Right lung (tissue), 5 donors: ENCODE results near the gene BBOX1. TPM values are rescaled to one million over a fixed set of nuclear protein-coding genes. Genes with fewer than 3 reads are reported as not detected.
"Not testable (repeated sequence)": the region's sequence is repeated elsewhere in the genome, so short reads cannot be mapped to it uniquely, and the experiment has no call there.

Source experiments
- DNase-seq, 2 donors: peaks; one replicate each; pipeline ENCODE4 v3.0.0-alpha.2; 2013
- polyA plus RNA-seq, 5 donors: library from polyadenylated mRNA; unstranded; fragments of 120-200 nt; gene quantifications; one replicate each; pipeline versions ENCODE4 v1.2.1 to v1.2.3, GENCODE V29; 2013; ENCODE audit warnings: inconsistent platforms in 1 of 5, low replicate concordance in 1 of 5; ENCODE audit not compliant: insufficient read length in 5 of 5, insufficient read depth in 1 of 5

The BBOX1 gene
- polyA plus RNA-seq, 5 donors, result 0.10 to 0.24 (median 0.11) TPM; not detected in 1

DNA sequence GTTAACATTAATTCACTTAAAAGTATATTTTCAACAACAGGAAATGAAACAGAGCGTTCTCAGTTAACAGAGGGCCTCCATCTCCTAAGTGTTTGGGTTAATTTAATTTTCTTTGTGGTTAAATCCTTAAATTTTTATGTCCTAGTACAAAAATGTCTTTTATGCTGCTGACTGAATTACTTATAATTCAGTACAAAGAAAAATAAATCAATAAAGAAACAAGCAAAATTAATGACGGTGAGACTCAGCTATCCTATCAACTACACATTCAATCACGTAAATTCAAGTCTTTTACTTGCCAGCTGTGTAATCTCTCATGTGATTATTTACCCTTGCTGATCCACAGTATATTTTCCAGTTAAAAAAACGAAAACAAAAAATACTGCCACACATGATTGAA, 81.4 kb downstream of the BBOX1 start:
- no peak for DNase-seq

GRCh38 chr11:27124514-27125264, 84.1 kb downstream of the BBOX1 start:
- DNase-seq, result no peak

DNA sequence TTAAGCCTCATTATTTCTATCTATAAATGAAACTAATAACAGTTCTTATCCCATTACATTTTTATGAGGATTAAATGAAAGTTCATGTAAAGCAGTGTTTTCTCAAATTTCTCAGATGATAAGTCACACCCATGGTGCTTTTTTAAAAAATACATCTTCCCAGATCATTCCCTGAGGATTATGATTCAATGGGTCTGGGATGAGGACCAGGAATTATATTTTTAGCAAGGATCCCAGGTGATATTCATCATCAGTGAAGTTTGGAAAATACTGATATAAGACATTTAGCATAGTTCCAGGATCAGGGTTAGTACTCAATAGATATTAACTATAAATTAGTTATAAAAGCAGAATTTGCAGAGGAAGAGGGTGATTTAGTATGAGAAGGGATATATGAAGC, 89.1 kb downstream of the BBOX1 start:
- DNase-seq, result no peak

DNA sequence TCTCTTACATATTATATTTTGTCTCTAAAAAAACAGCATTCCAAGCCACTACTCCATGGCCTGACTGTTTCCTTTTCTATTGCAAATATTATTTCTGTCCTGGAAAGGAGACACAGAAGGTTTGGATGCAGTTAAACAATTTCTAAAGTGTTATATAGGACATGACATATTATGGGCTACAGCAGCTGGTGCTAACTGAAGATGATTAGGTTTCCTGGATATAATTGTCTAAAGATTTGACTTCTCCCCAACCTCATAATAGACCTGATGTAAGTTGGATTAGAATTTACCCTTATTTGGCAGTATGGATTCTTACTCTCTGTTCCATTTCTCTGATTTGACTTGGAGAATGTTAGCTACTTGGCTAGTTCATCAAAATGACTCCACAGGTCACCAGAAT, 90.2 kb downstream of the BBOX1 start:
- no peak for DNase-seq

DNA sequence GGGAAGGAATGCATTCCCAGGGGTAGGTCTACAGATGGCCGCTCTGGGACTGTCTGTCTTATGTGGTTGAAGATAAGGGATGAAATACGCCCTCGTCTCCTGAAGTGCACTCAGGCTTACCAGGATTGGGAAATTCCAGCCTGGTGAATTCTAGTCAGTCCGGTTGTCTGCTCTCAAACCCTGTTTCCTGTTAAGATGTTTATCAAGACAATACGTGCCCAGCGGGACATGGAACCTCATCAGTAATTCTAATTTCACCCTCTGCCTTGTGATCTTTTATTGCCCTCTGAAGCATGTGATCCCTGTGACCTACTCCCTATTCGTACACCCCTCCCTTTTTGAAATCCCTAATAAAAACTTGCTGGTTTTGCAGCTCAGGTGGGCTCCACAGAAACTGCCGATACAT, 95.3 kb downstream of the BBOX1 start:
- DNase-seq, result not testable (repeated sequence)

GRCh38 chr11:27138716-27139115, 98.1 kb downstream of the BBOX1 start:
- DNase-seq, result no peak

DNA sequence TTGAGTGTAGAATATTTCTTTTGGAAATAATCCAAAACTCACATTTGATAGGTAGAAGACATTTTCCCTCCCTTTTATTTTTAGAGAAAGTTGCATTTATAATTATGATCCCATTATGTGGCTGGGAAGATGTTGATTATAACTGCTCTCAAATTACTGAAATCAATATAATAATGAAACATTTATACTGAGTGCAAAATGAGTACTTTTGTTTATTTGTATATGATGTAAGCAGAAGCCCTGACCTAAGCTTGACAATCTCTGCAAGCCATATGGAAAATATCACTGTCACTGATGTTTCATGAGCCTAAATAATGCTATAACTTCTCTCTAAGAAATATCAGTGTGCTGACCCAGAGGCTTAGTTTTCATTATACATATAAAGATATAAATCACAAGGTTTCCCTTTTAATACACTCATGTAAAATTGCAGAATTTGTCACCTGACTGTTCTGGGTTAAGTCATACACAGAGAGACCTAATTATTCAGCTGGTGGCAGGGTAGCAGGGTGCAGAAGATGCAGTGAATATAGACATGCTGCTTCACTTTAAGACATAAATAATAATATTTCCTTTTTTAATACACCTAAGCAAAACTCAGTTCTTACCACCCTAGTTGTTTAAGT, 99.2 kb downstream of the BBOX1 start:
- peak; percentile 73 for DNase-seq

DNA sequence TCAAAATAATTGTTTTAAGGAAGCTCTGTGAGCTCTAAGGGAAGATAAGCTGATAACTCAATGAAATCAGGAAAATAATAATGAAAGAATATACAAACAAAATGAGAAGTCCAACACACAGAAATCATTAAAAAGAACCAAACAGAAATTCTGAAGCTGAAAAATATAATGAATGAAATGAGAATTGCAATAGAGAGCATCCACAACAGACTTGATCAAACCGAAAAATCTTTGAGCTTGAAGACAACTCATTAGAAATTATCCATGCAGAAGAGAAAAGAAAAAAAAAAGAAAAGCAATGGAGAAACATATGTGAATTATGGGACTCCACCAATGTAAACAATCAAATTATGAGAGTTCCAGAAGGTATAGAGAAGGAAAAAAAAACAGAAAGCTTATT, 101.0 kb downstream of the BBOX1 start:
- DNase-seq, result no peak

- no peak for DNase-seq
Measured at GRCh38 chr11:27147916-27148315, 107.3 kb downstream of the BBOX1 start.

DNA sequence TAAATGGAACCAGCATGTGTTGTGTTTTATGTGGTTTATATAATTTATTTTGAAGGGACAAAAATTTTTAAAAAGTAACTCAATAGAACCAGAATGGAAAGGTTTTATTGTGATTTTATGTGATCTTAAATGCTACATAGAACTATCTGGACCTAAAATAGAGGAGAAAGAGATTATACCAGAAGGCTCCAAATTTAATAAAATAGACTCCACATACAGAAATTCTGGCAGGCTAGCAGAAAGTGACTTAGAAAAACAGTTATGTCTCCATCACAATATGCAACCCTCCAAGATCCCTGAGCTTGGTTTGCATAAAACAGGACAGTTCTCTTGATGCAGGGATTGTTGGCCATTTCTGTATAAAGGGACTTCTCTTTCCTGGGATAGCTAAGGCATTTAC, 107.9 kb downstream of the BBOX1 start:
- no peak for DNase-seq

DNA sequence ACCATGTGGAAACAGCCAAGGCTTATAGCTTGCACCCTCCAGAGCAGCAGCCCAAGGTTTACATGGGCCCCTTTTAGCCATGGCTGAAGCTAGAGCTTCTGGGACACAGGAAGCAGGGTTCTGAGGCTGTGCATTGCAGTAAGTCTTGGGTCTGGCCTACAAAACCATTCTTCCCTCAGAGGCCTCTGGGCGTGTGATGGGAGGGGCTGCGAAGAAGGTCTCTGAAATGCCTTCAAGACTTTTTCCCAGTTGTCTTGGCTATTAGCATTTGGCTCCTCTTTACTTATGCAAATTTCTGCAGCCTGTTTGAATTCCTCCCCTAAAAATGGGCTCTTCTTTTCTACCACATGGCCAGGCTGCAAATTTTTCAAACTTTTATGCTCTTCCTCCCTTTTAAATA, 109.5 kb downstream of the BBOX1 start:
- no peak for DNase-seq

- DNase-seq, result no peak
Measured at GRCh38 chr11:27153136-27153535, 112.5 kb downstream of the BBOX1 start.

GRCh38 chr11:27158456-27159334, 118.1 kb downstream of the BBOX1 start:
- peak; percentile 51 to 65 for DNase-seq

DNA sequence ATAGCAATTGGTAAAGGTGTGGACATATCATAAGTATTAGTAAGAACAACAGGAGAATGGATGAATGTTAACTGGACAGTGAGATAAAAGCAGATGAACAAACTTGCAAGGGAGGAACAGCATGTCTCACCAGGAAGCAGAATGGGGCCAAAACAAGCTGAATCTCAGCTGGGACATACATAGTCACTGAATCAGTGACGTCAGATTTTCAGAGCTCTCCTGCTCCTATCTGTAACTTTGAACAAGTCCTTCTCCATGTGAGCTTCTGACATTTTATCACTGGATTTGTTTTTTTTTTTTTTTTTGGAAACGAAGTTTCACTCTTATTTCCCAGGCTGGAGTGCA, 118.7 kb downstream of the BBOX1 start:
- DNase-seq, result no peak

- DNase-seq, result no peak
Measured at GRCh38 chr11:27161071-27161470, 120.5 kb downstream of the BBOX1 start.

GRCh38 chr11:27162237-27162636, 121.6 kb downstream of the BBOX1 start:
- no peak for DNase-seq

DNA sequence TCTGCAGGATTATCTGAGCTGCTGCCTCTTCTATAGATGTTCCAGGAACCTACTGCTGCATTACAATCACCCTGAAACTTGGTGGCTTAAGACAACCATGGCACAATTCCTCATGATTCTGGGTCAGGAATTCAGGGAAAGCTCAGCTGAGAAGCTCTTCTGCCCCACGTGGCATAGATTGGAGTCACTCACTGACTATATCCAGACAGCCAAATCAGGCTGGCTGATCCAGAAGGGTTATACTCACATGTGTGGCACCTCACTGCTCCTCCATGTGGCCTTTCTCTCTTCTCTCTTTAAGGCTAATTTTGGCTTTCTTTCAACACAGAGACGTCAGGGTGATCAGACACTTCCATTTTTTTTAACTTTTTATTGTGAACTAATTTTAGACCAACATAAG, 125.5 kb downstream of the BBOX1 start:
- no peak for DNase-seq

DNA sequence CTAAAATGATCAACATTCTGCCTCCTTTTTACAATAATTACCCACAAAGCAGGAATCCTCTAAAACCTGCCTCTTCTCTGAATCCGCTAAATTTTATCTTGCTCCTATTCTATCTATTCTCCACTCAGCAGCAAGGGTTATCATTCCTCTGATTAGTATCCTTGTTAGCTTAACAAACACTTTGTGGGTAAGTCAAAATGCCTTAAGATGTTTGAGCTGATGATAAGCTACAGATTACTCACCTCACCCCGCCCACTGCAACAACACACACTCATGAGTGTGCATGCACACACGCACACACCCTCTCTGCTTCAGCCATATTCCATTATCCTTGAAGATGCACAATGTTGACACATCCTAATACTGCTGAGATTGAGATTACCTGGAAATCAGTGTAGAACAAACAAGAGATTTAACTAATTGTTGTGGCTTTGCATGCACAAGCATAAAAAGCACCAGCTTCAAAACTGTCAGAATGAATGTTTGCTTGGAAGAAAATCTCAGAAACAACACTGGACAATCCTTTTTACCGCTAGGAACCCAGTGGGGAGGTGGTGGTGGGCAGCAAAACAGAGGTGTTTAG, 130.9 kb downstream of the BBOX1 start:
- no peak for DNase-seq

DNA sequence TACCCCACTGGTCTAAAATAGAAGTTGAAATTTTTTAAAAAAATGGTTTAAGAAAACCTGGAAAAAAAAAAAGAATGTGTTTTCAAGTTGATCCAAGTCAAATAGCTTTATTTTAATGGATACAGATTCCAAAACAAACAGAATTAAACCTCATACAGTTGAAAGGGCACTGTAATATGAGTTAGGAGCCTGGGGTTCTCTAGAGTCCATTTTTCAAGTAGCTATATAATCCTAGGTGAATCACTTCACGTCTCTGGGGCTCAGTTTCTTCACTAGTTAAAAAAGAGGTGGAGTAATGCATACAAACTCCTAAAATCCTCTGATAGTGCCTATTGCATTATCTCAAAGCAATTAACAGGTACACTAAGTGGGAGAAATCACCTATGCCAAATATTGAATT, 132.9 kb downstream of the BBOX1 start:
- no peak for DNase-seq

DNA sequence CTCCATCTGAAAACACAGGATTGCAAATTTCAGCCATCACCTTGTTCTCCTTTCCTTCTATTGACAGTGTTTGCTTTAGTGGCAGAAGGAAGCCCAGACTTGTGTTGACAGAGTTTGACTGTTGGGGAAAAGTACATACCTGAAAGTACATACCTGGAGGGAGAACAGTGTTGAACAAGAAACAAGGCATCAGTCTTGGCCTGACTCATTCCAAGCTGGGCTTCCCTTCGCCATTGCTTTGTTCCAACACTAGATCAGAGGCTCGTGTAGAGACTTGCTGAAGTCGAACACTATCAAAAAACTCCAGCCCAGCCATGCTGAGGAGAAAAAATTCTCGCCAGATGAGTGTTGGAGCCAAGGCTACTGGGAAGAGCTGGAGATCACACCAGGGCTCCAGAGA, 133.4 kb downstream of the BBOX1 start:
- DNase-seq, result no peak

GRCh38 chr11:27174672-27175210, 134.1 kb downstream of the BBOX1 start:
- DNase-seq, result no peak

GRCh38 chr11:27175562-27175961, 134.9 kb downstream of the BBOX1 start:
- DNase-seq, result not testable (repeated sequence)
